Small intestine (tissue), 7 donors: Measurements from ENCODE around the gene COL11A1. TPM values are rescaled to one million over a fixed set of nuclear protein-coding genes. Genes with fewer than 3 reads are reported as not detected.
A peak's percentile ranks its signal among the peaks of the same experiment; 100 is the strongest.

Experiments used
- DNase-seq, 2 donors: peaks; one replicate each; pipeline versions ENCODE4 v3.0.0 to v3.0.0-alpha.2; 2013
- FAIRE-seq: peaks from 2 replicates; lab custom pipeline; 2012; peaks lifted over from hg19 to GRCh38; lab: Jason Lieb, UNC
- H3K27ac ChIP-seq, 3 donors: one replicate each; pipeline ENCODE4 v1.5.1; 2013; ENCODE audit warnings: low read length in 2 of 3, mild to moderate bottlenecking in 2 of 3, control low read depth in 1 of 3, inconsistent platforms in 1 of 3, low read depth in 1 of 3, moderate library complexity in 1 of 3
- H3K27me3 ChIP-seq, 3 donors: one replicate each; pipeline ENCODE4 v1.6.1; 2013; ENCODE audit warnings: low read length in 3 of 3, inconsistent platforms in 1 of 3; ENCODE audit not compliant: control insufficient read depth in 3 of 3, insufficient read depth in 3 of 3
- H3K36me3 ChIP-seq, 3 donors: one replicate each; pipeline ENCODE4 v1.6.1; 2013; ENCODE audit warnings: low read length in 3 of 3, inconsistent platforms in 1 of 3, low read depth in 1 of 3, mild to moderate bottlenecking in 1 of 3, moderate library complexity in 1 of 3; ENCODE audit not compliant: control insufficient read depth in 3 of 3, insufficient read depth in 2 of 3
- H3K4me1 ChIP-seq, 3 donors: one replicate each; pipeline ENCODE4 v1.6.1; 2013; ENCODE audit warnings: low read length in 2 of 3, inconsistent platforms in 1 of 3, low read depth in 1 of 3, mild to moderate bottlenecking in 1 of 3, moderate library complexity in 1 of 3; ENCODE audit not compliant: control insufficient read depth in 3 of 3, insufficient read depth in 2 of 3
- H3K4me3 ChIP-seq, 3 donors: one replicate each; pipeline ENCODE4 v1.5.1; 2013; ENCODE audit warnings: low read length in 3 of 3, control low read depth in 1 of 3, inconsistent platforms in 1 of 3, low read depth in 1 of 3, mild to moderate bottlenecking in 1 of 3, moderate library complexity in 1 of 3
- H3K9me3 ChIP-seq, 2 donors: one replicate each; pipeline ENCODE4 v1.6.1; 2013; ENCODE audit warnings: low read depth in 1 of 2, low read length in 1 of 2; ENCODE audit not compliant: control insufficient read depth in 2 of 2, insufficient read depth in 1 of 2
- WGBS, 3 donors: extraction: QIAGEN DNeasy Blood & Tissue Kit; methylation state at CpG; one replicate each; pipeline ENCODE4 v1.1.7; 2013; 5-methylcytosine and 5-hydroxymethylcytosine counted together
- polyA plus RNA-seq, 4 donors: library from polyadenylated mRNA; stranded (reverse) in 3 of 4; unstranded in 1 of 4; fragments of 200-250 nt in 3 of 4; fragments of 120-200 nt in 1 of 4; gene quantifications; one replicate each; pipeline versions ENCODE4 v1.2.1 to v1.2.3, GENCODE V29; 2013
- donor health status: healthy with polysubstance abuse.
- donor health status: control.
- donor health status: control.
- donor health status: Bipolar disorder and iron deficiency.
- donor health status: healthy.

COL11A1 gene
- polyA plus RNA-seq, 4 donors = 0.03 to 2.6 TPM; not detected in 2

DNA sequence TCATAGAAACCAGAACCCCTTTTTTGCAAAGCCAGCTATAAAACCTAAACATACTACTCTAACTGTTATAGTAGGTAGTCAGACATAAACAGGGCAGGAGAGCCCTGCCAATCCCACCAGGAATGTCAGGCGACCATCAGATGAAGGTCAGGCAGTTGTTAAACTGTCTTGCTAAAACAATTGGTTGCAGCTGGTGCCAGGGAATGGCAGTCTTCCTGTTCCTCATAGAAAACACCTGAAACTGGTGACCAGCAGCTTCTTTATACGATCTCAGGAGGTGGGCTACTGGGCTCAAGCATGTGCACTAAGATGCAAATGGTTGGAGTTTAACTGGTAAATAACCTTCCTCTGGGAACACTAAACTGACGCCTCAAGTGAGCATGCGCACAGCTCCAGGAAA, 224.1 kb downstream of the COL11A1 start:
- Histone ChIP-seq H3K27me3 (no peaks in the 10 kb centered on the region), H3K4me1 (no peaks in the 10 kb centered on the region), H3K9me3 (peaks cover 0 to 4% of the 10 kb centered on the region in 2 donors), H3K27ac (no peak overlapping the region), H3K36me3 (no peaks in the 10 kb centered on the region), H3K4me3 (no peak overlapping the region)
- 77 to 82% (median 79%) methylated on average over 4 of the region's 4 CpGs for WGBS, 3 donors
- DNase-seq (no peak), FAIRE-seq (no peak)

DNA sequence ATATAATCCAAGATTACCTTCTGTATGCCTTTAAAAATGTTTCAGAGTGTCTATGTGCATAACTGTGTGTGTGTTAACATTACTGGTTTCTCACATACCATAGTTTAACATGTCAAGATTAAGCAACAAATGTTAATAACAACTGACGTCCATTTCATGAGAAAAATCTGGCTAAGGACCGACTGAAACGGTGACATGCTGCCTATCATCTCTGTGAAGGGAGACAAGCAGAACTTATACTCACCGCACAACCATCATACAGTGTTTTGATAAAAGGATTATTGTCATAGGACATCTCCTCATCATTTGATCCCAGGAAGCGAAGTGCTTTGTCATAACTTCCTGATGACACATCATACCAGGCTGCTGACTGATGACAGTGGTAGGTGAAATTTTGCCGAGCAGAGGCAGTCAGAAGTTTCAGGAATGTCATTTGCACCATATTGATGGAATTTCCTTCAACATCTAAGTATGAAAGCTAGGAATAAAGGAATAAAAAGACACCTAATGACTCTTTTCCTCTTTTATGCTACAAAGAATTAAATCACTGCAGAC, 228.8 kb downstream of the COL11A1 start:
- H3K27me3 ChIP-seq = no peaks in the 10 kb centered on the region
- no peak overlapping the region for H3K4me3 ChIP-seq
- H3K27ac ChIP-seq = no peak overlapping the region
- no peaks in the 10 kb centered on the region for H3K36me3 ChIP-seq
- DNase-seq (no peak), FAIRE-seq (no peak)
- H3K9me3 ChIP-seq = peaks cover 0 to 3% of the 10 kb centered on the region in 2 donors
- 69 to 71% (median 69%) methylated on average over 6 of the region's 6 CpGs for WGBS, 3 donors
- no peaks in the 10 kb centered on the region for H3K4me1 ChIP-seq

DNA sequence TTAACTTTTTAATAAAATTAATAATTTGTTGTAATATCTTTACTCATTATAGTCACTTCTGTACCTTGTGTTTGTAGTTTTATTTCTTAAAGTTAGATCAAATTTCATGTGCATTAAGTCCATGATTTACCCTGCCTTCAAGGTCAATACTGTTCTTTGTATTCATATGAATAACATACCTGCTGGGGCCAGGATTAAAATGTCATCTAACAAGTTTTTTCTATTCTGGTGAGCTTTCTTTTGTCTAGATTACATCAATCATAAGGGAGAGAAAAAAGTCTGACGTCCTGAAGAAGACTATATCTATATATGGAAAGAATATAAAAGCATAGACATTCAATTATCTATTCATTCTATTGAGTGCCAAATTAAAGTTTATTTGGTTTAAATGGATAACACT, 232.6 kb downstream of the COL11A1 start:
- no peak for FAIRE-seq
- Histone ChIP-seq H3K4me3 (no peak overlapping the region), H3K27me3 (no peaks in the 10 kb centered on the region), H3K9me3 (peaks cover 0 to 4% of the 10 kb centered on the region in 2 donors), H3K27ac (no peak overlapping the region), H3K4me1 (no peaks in the 10 kb centered on the region), H3K36me3 (no peaks in the 10 kb centered on the region)
- 46 to 53% (median 51%) methylated on average over 1 of the region's 1 CpG for WGBS, 3 donors
- DNase-seq = no peak

DNA sequence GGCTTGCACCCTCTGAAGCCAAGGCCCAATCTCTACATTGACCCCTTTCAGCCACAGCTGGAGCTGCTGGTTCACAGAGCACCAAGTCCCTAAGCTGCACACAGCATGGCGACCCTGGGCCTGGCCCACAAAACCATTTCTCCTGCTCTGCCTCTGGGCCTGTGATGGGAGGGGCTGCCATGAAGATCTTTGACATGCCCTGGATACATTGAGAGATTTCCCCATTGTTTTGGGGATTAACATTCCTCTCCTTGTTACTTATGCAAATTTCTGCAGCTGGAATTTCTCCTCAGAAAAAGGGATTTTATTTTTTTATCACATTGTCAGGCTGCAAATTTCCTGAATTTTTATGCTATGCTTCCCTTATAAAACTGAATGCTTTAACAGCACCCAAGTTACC, 235.8 kb downstream of the COL11A1 start:
- 74 to 84% (median 81%) methylated on average over 1 of the region's 1 CpG for WGBS, 3 donors
- Histone ChIP-seq H3K4me1 (no peaks in the 10 kb centered on the region), H3K36me3 (no peaks in the 10 kb centered on the region), H3K9me3 (peaks cover 0 to 7% of the 10 kb centered on the region in 2 donors), H3K4me3 (no peak overlapping the region), H3K27ac (no peak overlapping the region), H3K27me3 (no peaks in the 10 kb centered on the region)
- FAIRE-seq (no peak), DNase-seq (no peak)

DNA sequence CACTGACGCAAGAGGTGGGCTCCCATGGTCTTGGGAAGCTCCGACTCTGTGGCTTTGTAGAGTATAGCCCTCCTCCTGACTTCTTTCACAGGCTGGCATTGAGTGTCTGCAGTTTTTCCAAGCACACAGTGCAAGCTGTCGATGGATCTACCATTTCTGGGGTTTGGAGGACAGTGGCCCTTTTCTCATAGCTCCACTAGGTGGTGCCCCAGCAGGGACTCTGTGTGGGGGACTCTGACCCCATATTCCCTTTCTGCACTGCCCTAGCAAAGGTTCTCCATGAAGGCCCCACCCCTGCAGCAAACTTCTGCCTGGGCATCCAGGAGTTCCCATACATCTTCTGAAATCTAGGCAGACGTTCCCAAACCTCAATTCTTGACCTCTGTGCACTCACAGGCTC, 236.2 kb downstream of the COL11A1 start:
- Histone ChIP-seq H3K36me3 (no peaks in the 10 kb centered on the region), H3K27me3 (no peaks in the 10 kb centered on the region), H3K4me3 (no peak overlapping the region), H3K27ac (no peak overlapping the region), H3K9me3 (peaks cover 0 to 7% of the 10 kb centered on the region in 2 donors), H3K4me1 (no peaks in the 10 kb centered on the region)
- 79 to 86% (median 86%) methylated on average over 4 of the region's 4 CpGs for WGBS, 3 donors
- DNase-seq (no peak), FAIRE-seq (no peak)

DNA sequence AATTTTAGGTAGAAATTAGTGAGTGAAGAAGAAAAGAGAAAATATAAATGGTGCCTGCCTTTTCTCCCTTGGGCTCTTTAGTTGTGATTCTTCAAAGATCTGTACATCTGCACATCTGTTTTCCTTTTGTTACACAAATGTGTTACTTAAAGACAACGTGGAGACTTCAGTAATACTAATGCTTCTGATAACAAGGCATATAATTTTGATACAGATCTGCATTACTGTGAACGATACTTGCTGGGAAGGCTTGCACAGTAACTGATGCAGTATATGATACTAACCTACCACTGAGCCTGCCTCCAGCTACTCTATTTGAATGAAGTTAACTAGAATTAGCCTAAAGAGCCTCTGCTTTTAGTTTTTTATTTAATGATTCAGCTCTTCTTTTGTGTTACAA, 244.6 kb downstream of the COL11A1 start:
- H3K27me3 ChIP-seq = no peaks in the 10 kb centered on the region
- no peaks in the 10 kb centered on the region for H3K36me3 ChIP-seq
- DNase-seq (no peak), FAIRE-seq (no peak)
- peaks cover 0 to under 1% of the 10 kb centered on the region in 2 donors for H3K9me3 ChIP-seq
- WGBS, 3 donors = 49 to 54% (median 53%) methylated on average over 2 of the region's 2 CpGs
- H3K4me1 ChIP-seq = peaks cover 0 to 2% (median 0%) of the 10 kb centered on the region in 3 donors
- H3K27ac ChIP-seq = no peak overlapping the region
- H3K4me3 ChIP-seq = no peak overlapping the region

DNA sequence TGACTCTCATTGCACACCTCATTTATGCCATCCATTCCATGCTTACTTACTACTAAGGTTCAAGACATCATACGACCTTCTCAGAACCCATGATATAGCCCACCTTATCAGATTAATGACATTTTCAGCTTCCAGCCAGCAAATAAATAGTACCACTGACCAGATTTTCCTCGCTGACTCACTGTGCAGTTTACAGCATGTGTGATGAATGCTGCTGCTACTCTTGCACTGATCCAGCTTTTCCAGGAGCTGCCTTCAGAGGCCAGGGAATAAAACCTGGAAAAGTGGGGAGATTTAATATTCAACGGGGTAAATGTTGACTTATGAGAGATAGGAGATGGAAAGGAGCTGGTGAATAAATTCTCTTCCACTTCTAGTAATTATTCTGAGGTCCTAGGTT, 247.1 kb downstream of the COL11A1 start:
- H3K4me1 ChIP-seq = peaks cover 0 to 8% (median 0%) of the 10 kb centered on the region in 3 donors
- DNase-seq (no peak), FAIRE-seq (no peak)
- H3K27ac ChIP-seq = no peak overlapping the region
- H3K9me3 ChIP-seq = peaks cover 0 to 3% of the 10 kb centered on the region in 2 donors
- WGBS, 3 donors = 36 to 60% (median 36%) methylated on average over 3 of the region's 3 CpGs
- no peaks in the 10 kb centered on the region for H3K27me3 ChIP-seq
- no peak overlapping the region for H3K4me3 ChIP-seq
- H3K36me3 ChIP-seq = no peaks in the 10 kb centered on the region

DNA sequence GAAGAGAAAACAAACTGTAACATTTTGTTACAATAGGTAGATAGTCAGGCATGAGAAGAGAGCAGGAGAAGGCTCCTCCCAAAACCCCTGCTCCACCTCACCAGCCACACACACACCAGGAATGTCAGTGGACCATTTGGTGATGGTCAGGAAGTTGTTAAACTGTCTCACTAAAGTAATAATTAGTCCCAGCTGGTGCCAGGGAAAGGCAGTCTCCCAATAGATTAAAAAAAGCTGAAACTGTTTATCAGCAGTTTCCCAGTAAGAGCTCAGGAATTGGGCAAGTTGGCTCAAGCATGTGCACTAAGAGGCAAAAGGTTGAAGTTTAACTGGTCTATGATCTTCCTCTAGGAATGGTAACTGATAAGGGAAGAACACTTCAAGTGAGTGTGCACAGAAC, 249.6 kb downstream of the COL11A1 start:
- Histone ChIP-seq H3K27ac (peak overlapping the region in 1 of 3 donors; percentile 30), H3K4me1 (peaks cover 0 to 8% (median 0%) of the 10 kb centered on the region in 3 donors), H3K27me3 (no peaks in the 10 kb centered on the region), H3K4me3 (no peak overlapping the region), H3K9me3 (peaks cover 0 to 4% of the 10 kb centered on the region in 2 donors), H3K36me3 (no peaks in the 10 kb centered on the region)
- DNase-seq = peak in 1 of 2 donors; percentile 28
- FAIRE-seq = no peak

DNA sequence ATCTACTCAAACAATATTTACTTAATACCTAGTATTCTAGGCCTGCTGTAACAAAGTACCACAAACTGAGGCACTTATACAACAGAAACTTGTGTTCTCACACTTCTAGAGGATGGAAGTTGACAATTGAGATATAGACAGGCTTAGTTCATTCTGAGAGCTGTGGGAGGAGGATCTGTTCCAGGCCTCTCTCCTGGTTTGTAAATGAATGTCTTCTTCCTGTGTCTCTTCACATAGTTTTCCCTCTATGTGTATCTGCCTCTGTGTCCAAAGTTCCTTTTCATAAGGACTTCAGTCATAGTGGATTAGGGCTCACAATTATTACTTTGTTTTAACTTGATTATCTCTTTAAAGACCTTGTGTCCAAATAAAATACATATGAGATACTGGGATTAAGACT, 251.1 kb downstream of the COL11A1 start:
- H3K9me3 ChIP-seq = peaks cover 3 to 4% of the 10 kb centered on the region in 2 donors
- H3K27me3 ChIP-seq = no peaks in the 10 kb centered on the region
- FAIRE-seq (no peak), DNase-seq (peak in 1 of 2 donors; percentile 29)
- H3K27ac ChIP-seq = no peak overlapping the region
- H3K4me1 ChIP-seq = peaks cover 0 to 8% (median 0%) of the 10 kb centered on the region in 3 donors
- no peaks in the 10 kb centered on the region for H3K36me3 ChIP-seq
- no peak overlapping the region for H3K4me3 ChIP-seq
